Stimulated activated naive CD8-positive, alpha-beta T cell treated with anti-CD3 and anti-CD28 coated beads, Interleukin-15, Interleukin-2, amounts not matched to agents 100 U/mL and 50 U/mL, for 24 hours (primary cell): ENCODE results near the gene OXA1L.
"Not testable (repeated sequence)": the region's sequence is repeated elsewhere in the genome, so short reads cannot be mapped to it uniquely, and the experiment has no call there.

Source experiments
- ATAC-seq: fragments of 150-1000 bp; cut with Tn5 transposase; one replicate; pipeline ENCODE4 v1.10.0; 2021
- DNase-seq: peaks from one replicate; pipeline ENCODE4 v3.0.0; 2021

OXA1L gene

DNA sequence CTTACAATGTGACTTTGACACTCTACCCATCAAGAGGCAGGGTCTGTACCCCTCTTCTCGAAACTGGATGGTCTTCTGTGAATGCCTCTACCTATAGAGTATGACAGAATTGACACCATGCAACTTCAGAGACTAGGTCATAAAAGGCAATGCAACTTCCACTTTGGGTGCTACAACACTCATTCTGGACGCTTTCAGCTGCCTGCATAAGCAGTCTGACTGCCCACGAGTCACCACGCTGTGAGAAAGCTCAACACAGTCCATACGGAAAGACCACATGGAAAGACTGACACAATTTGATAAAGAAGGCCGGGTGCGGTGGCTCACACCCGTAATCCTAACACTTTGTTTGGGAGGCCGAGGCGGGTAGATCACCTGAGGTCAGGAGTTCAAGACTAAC is 33.9 kb downstream of the OXA1L start:
- DNase-seq, result no peak
- no peak for ATAC-seq

DNA sequence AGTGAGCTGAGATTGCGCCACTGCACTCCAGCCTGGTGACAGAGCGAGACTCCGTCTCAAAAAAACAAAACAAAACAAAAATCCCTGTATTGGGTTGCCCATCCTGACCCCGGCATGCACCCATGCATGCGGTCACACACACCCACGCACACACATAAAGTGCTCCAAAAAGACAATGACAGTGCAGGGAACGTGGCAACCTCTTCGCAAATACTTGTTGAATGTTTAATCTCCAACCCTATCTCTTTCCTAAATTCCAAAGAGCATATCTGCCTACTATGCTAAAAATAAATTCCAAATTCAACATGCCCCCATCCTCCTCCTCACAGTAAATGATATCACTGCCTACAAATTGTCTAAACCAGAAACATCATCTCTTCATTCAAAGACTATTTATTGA is 35.2 kb downstream of the OXA1L start:
- ATAC-seq, result no peak
- DNase-seq, result no peak

GRCh38 chr14:22802860-22803686 is 36.6 kb downstream of the OXA1L start:
- ATAC-seq (no peak), DNase-seq (no peak)

DNA sequence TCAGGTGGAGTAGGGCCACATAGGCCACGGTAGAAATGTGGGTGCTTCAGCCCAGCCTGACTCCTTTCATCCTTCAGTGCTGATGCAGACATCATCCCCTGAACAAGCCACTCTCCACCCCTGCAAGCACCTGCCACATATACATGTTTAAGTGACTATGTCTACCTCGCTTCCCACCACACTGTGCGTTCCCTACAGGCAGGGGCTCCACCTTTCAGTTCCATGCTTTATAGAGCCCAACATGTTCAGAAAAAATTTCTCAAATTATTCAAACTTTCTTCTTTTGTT is 37.1 kb downstream of the OXA1L start:
- no peak for ATAC-seq

GRCh38 chr14:22805235-22805634 is 38.7 kb downstream of the OXA1L start:
- not testable (repeated sequence) for DNase-seq, ATAC-seq

More for the DNA sequence above, 37.1 kb downstream of the OXA1L start:
- DNase-seq, result no peak

DNA sequence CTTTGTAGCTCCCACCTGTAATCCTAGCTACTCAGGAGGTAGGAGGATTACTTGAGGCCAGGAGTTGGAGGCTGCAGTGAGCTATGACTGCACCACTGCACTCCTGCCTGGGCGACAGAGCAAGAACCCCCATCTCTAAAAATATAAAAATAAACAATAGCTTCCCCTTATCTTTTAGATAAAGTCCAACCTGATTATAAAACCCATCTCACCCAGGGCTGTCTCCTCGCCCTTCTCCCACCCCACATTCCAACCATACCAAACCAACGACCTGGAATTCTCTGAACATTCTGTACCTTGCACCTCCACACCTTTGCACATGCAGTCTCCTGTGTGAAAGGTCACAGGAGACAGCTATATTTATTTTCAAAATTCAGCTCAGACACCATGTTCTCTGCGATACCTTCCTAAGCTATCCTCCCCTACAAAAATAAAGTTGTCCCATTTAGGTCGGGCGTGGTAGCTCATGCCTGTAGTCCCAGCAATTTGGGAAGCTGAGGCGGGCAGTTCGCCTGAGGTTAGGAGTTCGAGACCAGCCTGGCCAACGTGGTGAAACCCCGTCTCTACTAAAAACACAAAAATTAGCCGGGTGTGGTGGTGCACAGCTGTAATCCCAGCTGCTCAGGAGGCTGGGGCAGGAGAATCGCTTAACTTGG is 41.1 kb downstream of the OXA1L start:
- no peak for ATAC-seq

GRCh38 chr14:22808388-22809209 is 42.1 kb downstream of the OXA1L start:
- DNase-seq, result no peak
- ATAC-seq, result no peak

More for the DNA sequence above, 41.1 kb downstream of the OXA1L start:
- no peak for DNase-seq

- no peak for DNase-seq
- ATAC-seq, result no peak
These were observed 45.2 kb downstream of the OXA1L start for GRCh38 chr14:22811722-22812121.

GRCh38 chr14:22812744-22813143 is 46.3 kb downstream of the OXA1L start:
- DNase-seq (no peak), ATAC-seq (no peak)

DNA sequence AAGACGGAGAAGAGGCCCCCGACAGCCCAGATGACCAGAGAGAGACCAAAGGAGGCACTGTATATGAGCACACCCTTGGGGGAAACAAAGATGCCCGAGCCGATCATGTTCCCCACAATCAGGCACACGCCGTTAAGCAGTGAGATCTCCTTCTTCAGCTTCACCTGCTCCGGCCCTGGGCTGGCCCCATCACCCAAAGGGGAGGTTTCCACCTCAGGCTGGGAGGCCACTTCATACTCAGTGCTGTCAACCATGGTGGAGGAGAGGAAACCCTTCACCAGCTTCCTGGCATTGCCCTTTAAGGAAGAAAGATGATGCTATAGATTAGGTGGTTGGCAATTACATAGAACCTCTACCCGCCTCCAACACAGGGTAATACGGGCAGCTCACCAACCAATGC is 46.7 kb downstream of the OXA1L start:
- ATAC-seq (peak; percentile 30), DNase-seq (no peak)

DNA sequence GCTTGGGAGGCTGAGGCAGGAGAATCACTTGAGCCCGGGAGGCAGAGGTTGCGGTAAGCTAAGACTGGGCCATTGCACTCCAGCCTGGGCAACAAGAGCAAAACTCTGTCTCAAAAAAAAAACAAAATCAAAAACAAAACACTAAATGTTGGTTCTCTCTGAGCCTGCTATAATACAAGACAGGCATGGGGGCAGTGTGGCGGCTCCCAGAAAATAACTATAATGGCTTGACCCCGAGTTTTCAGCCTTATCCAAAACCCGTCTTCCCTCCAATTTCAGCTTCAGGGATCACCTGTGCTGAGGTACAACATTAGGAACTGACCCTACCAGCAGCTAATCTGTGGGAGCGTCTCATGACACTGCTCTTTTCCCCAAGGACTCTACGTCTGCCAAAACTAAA is 47.9 kb downstream of the OXA1L start:
- no peak for ATAC-seq
- DNase-seq, result no peak

DNA sequence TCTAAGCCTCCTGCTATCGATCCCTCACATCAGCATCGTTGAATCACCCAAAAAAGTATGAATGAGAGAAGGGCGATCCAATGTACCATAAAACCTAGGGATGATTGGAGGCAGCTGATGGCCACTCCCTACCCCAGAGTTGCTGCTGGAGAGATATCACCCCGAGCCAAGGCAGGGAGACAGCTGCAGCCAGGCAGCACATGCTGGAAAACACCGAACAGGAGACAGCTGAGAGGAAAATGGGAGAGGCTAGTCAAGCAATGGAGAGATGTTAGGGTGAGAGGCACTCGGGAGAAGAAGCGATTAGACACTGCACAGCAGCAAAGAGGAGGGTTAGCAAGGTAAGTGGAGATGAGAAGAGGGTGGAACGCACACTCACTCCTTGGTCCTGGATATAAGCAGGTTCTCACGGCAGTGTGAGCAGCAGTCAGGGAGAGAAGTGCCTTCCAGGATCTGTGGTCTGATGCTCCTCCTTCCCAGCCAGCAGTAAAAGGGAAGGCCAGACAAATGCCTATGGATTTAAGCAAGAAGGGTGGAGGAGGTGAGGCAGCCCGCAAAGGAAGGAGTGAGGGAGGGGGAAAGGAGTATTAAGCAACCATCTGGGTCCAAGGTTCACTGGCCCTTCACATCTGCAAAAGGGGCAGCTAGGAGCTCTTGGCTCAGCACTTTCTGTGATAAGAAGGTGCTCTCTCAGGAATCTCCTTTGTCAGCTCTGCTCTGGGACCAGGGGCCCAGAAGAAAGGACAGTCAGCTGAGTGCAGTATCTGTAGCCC is 48.6 kb downstream of the OXA1L start, which contains the start of gene SLC7A7:
SLC7A7 (minus strand) TSS at position 495 of the 773 bp plus-strand sequence. CDS start 2,037 bp downstream, outside the sequence.
- DNase-seq, result no peak
- no peak for ATAC-seq

- DNase-seq (no peak), ATAC-seq (peak; percentile 33)
These were observed 52.9 kb downstream of the OXA1L start for GRCh38 chr14:22819151-22819988.

DNA sequence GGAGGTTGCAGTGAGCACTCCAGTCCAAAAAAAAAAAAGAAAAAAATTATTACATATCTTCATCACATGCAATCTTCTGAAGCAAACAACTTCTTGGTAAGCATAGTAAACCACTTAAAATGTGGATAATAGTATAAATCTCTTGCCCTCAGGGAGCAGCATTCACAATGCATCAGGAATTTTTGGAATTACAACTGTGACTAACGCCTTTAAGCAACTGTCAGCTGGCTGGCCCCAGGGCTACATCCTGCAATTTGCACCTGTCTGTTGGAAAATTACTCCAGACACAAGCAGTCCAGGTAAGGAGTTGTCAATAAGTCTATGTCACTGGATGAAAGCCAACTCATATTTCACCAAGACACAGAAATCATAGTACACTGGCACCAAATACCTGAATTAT is 54.2 kb downstream of the OXA1L start:
- ATAC-seq (no peak), DNase-seq (no peak)

GRCh38 chr14:22821193-22822015 is 54.9 kb downstream of the OXA1L start:
- no peak for DNase-seq

DNA sequence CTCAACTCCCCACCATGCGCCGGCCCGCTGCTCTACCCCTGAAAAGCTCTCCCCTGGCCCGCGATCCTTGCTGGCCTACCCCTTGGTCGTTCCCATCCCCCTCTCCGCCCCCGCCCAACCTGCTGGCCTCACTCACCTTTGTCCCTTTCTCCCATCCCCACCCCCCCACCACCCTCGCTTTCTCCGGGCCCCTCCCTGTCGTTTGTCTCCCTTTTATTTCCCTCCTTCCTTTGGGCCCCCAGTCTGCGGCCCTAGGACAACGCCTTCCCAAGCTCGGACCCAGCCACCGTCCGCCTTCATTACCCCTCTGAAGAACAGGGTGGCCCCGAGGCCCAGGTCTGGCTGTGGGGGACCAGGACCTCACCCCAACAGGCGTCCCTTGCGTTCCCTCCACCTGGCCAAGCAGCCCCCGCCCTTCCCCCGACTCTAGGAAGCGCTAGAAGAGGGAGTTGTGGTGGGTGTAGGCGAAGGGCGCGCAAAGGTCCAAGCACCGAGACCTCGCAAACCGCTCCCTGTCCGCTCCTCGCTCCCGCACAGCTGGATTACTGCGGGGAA is 55.6 kb downstream of the OXA1L start:
- ATAC-seq, result no peak
- no peak for DNase-seq

More at GRCh38 chr14:22821193-22822015, 54.9 kb downstream of the OXA1L start:
- no peak for ATAC-seq
